Measurements from ENCODE around the gene TMEM132A.

TMEM132A gene, protein sequence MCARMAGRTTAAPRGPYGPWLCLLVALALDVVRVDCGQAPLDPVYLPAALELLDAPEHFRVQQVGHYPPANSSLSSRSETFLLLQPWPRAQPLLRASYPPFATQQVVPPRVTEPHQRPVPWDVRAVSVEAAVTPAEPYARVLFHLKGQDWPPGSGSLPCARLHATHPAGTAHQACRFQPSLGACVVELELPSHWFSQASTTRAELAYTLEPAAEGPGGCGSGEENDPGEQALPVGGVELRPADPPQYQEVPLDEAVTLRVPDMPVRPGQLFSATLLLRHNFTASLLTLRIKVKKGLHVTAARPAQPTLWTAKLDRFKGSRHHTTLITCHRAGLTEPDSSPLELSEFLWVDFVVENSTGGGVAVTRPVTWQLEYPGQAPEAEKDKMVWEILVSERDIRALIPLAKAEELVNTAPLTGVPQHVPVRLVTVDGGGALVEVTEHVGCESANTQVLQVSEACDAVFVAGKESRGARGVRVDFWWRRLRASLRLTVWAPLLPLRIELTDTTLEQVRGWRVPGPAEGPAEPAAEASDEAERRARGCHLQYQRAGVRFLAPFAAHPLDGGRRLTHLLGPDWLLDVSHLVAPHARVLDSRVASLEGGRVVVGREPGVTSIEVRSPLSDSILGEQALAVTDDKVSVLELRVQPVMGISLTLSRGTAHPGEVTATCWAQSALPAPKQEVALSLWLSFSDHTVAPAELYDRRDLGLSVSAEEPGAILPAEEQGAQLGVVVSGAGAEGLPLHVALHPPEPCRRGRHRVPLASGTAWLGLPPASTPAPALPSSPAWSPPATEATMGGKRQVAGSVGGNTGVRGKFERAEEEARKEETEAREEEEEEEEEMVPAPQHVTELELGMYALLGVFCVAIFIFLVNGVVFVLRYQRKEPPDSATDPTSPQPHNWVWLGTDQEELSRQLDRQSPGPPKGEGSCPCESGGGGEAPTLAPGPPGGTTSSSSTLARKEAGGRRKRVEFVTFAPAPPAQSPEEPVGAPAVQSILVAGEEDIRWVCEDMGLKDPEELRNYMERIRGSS

DNA sequence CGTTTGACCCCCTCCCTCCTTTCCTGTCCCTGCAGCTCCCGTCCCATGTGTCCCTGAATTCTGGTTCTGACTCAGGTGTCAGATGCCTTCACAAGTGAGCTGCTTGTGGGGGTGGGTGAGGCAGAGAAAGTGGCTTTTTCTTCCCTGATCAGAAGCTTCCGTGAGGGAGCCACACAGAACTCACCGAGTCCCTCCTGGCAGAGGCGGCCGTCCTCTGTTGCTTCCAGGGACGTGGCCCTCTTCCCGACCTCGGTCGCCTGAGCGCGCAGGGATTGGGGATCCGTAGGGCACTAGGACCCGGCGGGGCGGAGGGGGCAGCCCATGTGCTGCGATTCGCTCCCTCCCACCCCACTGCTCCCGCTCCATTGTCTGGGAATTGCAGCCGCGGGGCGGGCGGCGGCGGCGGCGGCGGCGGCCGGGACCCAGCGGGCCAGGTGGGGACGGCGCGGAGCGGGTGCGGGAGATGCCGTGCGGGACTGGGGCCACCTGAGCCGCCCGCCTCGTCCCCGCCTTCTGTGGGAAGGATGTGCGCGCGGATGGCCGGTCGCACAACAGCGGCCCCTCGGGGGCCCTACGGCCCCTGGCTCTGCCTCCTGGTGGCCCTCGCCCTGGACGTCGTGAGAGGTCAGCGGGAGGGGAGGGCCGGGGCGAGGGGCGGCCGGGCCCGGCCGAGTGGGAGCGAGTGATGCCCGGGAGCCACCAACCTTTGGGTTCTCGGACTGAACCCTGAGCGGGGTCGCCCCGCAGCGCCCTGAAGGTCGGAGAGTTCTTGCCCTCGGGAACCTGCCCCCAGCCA, at the start of gene TMEM132A:
Gene TMEM132A, plus strand, starts transcription at position 351 of the 796 bp plus-strand sequence. Its CDS starts 174 bp downstream, at position 525.
- no peak for DNase-seq (ENCODE audit: low read depth, low spot score)

DNA sequence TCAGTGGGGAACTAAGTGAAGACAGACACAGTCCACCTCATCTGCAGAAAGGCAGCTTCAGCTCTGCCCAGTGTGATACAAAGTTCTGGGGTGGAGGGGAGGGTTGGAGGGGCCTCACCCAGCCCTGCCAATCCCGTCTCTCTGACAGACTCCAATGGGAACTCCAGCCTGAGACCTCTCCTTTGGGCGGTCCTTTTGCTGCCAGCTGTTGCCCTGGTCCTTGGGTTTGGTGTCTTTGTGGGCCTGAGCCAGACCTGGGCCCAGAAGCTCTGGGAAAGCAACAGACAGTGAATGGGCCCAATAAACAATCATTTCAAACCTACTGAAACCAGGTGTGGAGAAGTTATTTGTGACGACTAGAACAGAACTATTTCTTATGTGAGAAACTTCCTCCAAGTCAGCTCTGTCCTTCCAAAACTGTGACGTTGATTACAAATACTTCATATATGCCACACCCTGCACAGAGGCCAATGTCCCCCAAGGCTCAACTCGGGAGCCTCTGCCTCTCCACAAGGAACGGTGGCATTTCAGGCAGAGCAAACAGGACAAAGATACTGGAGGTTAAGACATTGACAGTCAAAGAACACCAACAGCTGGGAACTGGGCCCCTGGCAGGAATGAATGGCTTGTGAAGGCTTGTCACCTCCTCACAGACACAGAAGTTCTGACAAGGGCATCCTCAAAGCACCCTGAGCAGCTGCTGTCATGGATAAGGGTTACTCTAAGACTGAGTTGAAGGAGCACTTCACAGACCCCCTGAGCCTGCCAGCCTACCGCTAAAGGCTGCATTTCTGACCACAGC, 48.7 kb upstream of the TMEM132A start:
- no peak for DNase-seq (ENCODE audit: low read depth, low spot score)

DNA sequence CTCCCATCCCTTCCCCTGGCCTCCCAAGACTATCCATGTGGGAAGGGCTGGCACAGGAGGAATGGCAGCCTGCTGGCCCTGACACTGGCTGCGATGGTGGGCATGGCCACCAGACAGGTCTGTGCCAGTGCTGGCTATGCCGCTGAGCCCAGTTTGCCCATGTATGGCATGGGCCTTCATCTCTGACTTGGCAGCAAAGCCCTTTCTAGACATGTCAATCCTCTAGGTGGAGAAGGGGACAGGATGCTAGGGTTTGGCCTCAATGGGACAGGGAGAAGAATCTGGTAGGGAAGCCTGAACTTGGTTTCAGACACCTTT, 48.1 kb upstream of the TMEM132A start:
- DNase-seq (ENCODE audit: low read depth, low spot score): no peak

DNA sequence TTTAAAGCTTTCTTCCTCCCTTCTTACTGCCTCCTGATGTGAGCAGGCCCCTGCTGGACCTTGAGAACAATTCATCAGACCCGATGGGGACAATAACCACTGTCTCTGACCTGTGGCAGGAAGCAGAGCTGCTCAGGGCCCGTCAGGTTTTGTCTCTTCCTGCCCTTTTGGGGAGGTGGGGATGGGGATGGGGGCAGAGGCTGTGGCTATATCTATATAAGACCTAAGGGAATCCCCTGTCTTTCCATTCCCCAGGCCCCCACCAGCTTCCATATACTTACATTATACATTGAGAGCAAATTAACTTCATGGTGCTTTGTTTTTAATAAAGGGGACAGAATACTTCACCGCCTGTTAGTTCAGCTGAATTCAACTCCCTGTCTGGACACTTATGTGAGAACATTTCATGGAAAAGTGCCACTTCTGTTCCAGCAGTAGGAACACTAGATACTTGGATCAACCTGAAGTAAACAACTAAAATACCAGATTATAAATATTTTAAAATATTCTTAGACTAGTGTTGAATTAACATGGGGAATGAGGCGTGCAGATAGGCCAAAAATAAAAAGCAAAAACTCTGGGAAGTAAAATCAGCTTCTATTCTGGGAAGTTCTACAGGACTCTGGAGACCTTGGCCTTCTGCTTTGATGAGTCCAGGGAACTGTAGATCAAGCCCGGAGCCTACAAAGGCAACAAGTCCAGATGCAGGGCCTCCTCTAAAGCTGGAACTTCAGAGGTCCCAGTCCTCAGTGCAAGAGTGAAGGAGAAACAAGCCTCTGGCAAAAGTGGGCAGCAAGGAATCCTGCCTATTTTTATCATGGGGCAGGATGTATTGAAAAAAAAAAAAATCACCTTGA, 45.8 kb upstream of the TMEM132A start:
- DNase-seq (ENCODE audit: low read depth, low spot score): no peak

DNA sequence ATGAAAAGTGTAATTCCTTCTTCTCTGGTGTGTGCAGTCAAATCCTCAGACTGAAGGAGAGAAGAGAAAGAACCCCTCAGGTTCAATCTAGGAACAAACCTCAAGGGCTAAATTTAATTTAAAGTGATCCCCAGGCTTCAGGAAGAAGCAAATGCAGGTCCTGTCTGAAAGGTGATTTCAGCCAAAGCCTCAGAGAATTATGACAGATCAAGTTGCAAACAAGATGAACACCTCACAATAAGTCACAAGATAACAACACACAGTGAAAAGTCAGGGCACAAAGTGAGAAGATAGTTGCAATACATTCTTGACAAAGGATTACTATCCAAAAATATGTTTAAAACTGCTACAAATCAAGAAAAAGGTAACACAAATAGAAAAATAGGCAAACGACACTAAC, 45.2 kb upstream of the TMEM132A start:
- DNase-seq (ENCODE audit: low read depth, low spot score): no peak

DNA sequence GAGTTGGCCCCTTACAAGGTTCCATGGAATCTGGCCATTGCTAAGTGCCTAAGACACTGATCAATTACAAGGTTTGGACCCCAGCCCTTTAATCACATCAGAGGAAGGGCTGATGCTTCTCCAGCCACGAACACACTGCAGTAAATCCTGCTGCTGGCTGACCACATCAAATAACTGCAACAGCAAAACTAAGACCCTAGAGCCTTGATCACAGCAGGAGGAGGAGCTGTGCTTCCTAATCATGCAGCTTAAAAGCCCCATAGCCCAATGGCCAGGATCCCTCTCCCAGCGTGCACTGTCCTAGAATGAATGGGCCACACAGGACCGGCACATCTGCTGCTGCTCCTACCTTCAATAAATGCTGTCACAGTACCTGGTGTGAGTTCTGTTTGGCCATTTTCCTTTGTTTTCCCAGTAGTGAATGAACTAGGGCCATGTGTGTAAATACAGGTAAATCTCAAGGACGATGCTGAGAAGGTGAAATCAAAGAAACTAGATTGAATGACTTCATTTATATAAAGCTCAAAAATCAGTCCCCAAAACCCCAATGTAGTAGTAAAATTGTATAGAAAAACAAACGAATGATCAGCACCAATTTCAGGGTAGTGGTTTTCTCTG, 44.2 kb upstream of the TMEM132A start:
- DNase-seq (ENCODE audit: low read depth, low spot score): no peak

DNA sequence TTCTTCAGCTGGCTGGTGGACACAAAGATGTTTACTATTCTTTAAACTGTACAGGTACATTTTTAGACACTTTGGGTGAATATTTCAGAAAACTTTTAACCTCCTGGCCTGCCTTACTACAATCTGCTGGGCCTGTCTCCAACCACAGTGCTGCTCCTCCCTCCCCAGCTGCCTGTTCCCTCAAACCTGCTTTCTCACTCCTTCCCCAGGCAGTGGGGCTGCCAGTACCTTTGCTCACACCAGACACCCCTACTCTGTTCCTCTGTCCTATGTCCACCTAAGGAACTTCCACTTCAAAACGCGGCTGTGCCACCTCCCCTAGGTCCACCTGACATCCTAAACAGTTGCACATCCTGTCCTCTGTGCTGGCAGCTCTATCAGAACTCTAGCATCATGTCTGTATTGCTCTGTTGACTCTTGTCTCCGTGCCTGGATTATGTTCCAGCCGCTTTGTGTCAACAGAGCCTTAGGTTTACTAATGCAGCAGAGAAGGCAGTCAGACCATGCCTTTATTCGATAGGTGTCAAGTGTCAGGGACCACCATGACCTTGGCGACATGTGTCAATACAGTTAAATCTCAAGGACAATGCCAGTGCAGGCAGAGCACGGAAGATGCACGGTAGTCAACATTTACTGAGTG, 43.5 kb upstream of the TMEM132A start:
- DNase-seq (ENCODE audit: low read depth, low spot score): no peak

DNA sequence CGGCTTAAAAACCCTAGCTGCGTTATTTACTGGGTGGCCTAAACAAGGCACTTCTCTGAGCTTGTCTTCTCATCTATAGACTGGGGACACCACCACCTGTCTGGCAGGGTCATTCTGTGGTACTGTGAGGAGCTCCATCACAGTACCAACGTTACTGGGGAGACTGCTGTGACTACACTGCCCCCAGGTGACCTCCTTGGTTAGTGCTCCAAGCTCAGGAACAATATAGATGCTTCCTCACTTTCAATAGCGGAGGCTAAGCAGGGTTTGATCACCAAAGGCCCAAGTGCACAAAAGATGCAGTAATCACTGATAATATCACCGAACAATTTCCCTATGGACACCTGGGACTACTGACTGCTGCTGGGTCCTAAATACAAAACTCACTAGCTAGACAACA, 36.7 kb upstream of the TMEM132A start:
- no peak for DNase-seq (ENCODE audit: low read depth, low spot score)

DNA sequence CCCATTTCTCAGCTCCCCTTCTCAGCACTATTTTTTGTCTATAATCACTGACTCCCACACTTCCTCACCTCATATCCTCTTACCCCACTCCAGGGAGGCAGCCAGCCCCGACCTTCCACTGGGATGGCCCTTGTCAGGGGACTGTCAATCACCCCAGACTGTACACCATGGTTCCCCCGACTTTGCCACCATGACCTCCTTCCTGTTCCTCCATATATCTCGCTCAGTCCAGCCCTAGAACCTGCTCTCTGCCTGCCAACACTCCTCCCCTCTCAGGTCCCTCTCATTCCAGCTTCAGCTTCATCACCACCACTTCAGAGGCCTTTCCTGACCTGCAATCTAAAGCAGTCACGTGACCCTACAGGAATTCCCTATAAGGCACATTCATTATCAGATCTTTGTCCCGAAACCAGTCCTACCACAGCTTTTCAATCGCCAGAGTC, 34.4 kb upstream of the TMEM132A start:
- no peak for DNase-seq (ENCODE audit: low read depth, low spot score)

DNA sequence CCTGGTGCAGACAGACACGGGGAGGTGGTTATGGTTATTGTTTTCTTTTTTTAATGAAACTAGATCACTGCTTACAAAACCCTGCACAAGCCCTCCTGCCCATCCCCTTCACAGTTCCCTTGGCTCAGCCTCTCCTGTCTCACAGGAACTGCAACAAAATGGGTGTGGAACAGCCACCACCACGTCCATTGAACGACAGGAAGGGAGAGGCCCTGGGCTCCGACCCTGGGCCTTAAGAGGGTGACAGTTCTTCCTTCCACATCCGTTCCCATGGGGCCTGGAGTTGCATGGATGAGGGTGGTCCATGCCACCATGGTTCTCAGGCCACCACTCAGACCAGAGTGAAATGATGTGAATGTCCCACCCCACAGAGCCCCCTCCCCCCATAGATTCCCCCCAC, 33.6 kb upstream of the TMEM132A start:
- DNase-seq (ENCODE audit: low read depth, low spot score): no peak

DNA sequence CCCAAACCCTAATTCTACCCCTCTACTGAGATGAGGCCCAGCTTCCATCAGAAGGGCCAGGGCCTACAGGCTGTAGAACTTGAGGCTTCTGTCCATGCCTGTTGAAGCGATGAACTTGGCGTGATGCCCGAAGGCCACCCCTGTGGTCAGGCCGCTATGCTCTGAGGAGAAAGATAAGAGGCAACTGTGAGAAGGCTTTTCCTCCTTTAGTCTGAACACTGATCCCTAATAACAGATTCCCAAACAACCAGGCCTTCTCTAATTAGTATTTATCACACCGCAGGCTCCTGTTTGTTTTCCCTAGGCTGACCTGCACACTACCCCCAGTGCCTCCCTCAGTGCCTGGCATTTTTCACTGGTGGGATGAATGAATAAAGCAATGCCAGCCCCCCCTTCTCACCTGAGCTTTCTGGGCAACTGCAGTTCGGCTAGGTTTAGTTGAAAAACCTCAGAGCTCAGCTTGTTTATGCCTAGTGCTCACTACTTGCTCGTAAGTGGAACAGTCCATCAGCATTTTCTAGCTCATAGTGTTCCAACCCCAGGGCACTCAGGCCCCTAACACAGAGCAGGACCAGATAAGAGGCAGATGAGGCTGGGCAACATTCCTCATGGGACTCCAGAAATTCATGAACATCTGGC, 33.0 kb upstream of the TMEM132A start:
- no peak for DNase-seq (ENCODE audit: low read depth, low spot score)

DNA sequence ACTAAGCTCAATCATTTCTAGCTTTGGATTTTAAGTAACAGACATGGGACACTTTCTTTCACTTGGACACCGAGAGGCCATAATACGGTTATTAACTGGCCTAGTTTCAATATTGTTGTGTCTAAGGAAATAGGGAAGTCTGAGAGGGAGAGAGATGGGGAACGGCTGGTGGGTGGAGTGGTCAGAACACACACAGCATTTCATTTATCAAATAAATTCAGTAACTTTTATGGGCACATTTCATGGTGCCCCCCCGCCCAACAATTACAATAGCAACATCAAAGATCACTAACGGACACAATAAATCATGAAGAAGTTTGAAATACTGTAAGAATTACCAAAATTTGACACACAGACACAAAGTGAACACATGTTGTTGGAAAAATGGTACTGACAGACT, 28.6 kb upstream of the TMEM132A start:
- DNase-seq (ENCODE audit: low read depth, low spot score): no peak

DNA sequence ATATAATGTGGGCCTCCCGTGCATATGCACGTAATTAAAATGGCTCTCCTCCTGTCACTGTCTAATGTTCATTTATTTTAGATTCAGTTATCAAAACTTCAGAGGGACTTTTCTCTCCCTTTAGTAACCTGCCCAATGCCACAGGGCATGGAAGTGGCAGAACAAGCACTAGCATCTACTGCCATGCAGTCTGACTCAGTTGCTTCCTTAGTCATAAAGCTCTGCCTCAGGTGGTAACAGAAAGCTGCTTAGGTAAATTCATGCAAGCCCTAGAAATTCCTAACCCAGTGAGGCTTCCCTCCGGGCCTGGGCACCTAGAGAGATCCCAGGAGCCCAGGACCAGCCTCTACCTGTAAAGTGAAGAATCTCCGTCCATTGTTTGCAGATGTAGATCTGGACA, 26.8 kb upstream of the TMEM132A start:
- no peak for DNase-seq (ENCODE audit: low read depth, low spot score)

DNA sequence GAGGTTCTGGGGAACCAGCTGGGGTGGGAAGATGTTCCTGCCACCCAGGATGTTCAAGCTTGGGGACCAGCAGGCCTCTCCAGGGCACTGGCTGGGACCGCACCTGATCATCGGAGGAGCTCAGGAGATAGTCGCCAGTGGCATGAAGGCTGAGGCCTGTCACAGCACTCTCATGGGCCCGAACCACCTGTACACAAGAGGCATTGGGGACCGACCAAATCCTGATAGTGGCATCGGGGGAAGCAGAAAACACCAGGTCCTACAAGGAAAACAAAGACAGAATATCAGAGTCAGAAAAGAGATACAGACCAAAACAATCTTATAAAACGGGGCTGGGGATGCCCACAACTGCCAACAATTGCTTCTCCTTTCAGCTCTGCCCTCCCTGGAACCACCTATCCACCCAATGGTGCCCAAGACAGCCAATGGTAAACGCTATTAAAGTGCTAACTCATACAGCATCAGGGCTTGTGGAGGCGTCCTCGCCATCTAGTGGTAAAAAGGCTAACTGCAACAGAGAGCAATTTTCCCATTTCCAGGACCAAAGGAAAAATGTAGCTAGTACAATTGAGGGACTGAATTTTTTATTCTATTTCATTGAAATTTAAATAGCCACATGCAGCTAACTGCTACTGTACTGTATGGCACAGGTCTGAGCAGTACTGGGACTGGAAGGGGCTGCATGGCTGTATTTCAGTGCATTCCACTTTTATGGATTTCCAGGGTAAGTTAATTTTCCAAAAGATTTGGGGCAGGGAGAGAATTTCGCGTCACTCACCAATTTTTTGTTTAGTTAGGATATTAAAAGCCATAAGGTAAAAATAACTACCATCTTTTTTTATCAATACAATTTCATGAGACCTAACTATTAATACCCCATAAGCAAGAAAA, 25.0 kb upstream of the TMEM132A start:
- no peak for DNase-seq (ENCODE audit: low read depth, low spot score)

DNA sequence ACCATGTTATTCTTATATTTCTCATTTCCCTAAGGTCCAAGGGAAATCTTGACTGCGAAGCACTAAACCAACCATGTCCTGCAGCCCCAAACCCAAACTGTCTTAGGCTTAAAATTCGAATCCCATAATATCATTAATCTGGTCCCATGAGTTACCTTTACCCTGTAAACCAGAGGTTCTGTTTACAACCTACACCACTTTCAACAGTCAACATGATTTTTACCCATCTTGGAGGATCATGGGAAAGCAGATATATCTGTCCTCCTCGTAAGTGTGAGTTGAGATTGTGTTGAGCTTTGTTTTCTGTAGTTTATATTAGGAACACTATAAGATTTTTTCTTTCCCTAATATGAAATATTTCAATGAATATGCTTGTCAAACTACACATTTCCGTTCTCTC, 24.3 kb upstream of the TMEM132A start:
- DNase-seq (ENCODE audit: low read depth, low spot score): no peak

DNA sequence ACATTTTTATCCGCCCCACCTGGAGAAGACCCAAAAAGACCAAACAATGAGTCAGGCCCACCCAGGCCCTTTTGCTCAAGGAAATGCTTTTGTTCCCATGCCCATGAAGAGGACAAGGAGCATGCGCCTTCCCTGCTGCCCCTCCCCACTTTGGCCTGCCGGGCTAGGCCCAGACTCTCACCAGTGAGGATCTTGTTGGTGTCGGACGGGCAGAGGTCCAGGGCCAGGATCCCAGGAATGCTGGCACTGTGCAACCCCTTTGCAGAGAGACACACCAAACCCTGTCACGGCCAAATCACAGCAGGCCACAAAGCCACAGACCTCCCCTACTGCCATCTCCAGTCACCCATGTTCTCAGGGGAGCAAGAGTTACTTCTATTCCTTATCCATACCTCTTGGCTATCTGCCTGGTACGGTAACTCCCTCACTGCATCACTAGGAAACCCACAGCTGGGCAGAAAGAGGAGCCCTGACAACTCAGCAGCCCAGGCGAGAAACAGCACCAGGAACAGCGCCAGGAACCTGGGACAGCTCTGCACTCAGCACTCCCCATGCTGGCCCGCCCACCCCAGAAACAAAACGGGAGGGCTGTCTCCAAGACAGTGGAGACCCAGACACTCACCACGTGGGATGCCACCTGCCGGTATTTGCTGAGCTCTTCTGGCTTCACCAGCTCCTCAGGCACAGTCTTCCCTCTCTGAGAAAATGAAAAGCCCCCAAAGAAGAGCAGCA, 23.4 kb upstream of the TMEM132A start:
- no peak for DNase-seq (ENCODE audit: low read depth, low spot score)

DNA sequence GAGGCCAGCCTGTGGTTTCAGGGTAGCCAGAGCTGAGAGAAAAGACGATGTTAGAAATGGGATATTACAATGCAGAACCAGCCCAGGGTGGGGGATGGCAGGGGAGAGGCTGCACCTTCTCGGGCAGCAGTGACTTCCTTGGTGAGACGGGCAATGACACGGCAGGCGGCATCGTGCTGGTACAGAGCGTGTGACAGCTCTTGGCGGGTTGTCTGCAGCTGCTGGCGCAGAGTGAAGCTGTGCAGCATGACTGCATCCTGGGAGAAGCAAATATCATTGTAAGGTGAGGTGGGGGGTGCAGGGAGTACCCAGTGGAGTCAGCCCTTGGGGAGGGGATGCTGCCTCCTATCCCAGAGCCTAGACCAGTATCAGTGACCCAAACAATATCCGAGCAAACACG, 21.6 kb upstream of the TMEM132A start:
- no peak for DNase-seq (ENCODE audit: low read depth, low spot score)

All from brain pericyte (primary cell).